HG03135 (cell line): ENCODE data around the gene DNM3.

Experiments used
- ATAC-seq: cut with Tn5 transposase; IDR thresholded peaks from one replicate; pipeline ENCODE4 v1.9.1; 2021; ENCODE audit warnings: mild to moderate bottlenecking, moderate library complexity; ENCODE audit not compliant: unreplicated experiment

Gene DNM3

GRCh38 chr1:172442843-172443565 is 601.7 kb downstream of the DNM3 start:
- no peak for ATAC-seq

- ATAC-seq = peak; percentile 99
These were observed 602.6 kb downstream of the DNM3 start, which contains the start of gene PIGC for GRCh38 chr1:172443666-172444453. Gene PIGC (minus strand): TSS chr1:172444069. CDS start chr1:172442622, 1,447 bp downstream.

- ATAC-seq = no peak
These were observed 605.2 kb downstream of the DNM3 start for GRCh38 chr1:172446547-172446946.

GRCh38 chr1:172447641-172448040 is 606.3 kb downstream of the DNM3 start:
- ATAC-seq = no peak

GRCh38 chr1:172448995-172449584 is 607.8 kb downstream of the DNM3 start:
- no peak for ATAC-seq

GRCh38 chr1:172449585-172450523 is 608.6 kb downstream of the DNM3 start:
- ATAC-seq = peak; percentile 73

GRCh38 chr1:172450524-172450885 is 609.2 kb downstream of the DNM3 start:
- no peak for ATAC-seq

- no peak for ATAC-seq
These were observed 609.7 kb downstream of the DNM3 start for GRCh38 chr1:172451002-172451443.

- ATAC-seq = no peak
These were observed 611.3 kb downstream of the DNM3 start for GRCh38 chr1:172452536-172453152.

- no peak for ATAC-seq
These were observed 611.9 kb downstream of the DNM3 start for GRCh38 chr1:172453153-172453545.

- no peak for ATAC-seq
These were observed 612.3 kb downstream of the DNM3 start for GRCh38 chr1:172453607-172454006.

- no peak for ATAC-seq
These were observed 614.2 kb downstream of the DNM3 start for GRCh38 chr1:172455451-172455850.

GRCh38 chr1:172456344-172456769 is 615.1 kb downstream of the DNM3 start:
- ATAC-seq = no peak

GRCh38 chr1:172457479-172458130 is 616.3 kb downstream of the DNM3 start:
- ATAC-seq = no peak

GRCh38 chr1:172460177-172460576 is 618.9 kb downstream of the DNM3 start:
- no peak for ATAC-seq

- no peak for ATAC-seq
These were observed 619.6 kb downstream of the DNM3 start for GRCh38 chr1:172460887-172461315.
